Stimulated activated CD4-positive, alpha-beta T cell treated with anti-CD3 and anti-CD28 coated beads, Interleukin-15, amount 100 ng/mL, for 1 hour (primary cell): ENCODE measurements around the gene PYY.
"Not testable (repeated sequence)": the region's sequence is repeated elsewhere in the genome, so short reads cannot be mapped to it uniquely, and the experiment has no call there.

Experiments used
- DNase-seq, 2 donors: peaks; one replicate each; pipeline ENCODE4 v3.0.0-alpha.2; 2020; ENCODE audit warnings: low read depth in 1 of 2, low spot score in 1 of 2

Gene PYY

DNA sequence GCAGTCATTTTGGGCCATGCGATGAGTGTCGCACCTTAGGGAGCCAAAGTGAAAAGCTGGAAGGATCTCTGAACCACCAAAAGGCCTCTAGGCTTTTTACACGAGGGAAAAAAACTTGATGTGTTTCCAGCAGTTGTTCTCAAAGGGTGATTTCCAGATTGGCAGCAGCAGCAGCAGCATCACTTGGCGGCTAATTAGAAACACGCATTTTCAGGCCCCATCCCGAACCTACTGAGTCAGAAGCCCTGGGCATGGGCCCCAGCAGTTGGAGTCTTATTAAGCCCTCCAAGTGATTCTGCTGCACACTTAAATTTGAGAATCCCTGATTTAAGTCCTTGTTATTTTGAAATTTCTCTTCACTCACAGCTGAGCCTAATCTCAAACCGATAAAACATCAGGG, 25.3 kb upstream of the PYY start:
- no peak for DNase-seq

DNA sequence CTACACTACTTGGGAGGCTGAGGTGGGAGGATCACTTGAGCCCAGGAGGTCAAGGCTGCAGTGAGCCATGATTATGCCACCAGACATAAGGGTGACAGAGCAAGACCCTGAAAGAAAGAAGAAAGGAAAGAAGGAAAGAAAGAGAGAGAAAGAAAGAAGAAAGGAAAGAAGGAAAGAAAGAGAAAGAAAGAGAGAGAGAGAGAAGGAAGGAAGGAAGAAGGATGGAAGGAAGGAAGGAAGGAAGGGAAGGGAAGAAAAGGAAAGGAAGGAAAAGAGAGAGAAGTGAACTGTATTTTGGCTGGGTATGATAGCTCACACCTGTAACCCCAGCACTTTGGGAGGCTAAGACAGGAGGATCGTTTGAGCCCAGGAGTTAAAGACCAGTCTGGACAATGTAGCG, 24.3 kb upstream of the PYY start:
- no peak for DNase-seq

DNA sequence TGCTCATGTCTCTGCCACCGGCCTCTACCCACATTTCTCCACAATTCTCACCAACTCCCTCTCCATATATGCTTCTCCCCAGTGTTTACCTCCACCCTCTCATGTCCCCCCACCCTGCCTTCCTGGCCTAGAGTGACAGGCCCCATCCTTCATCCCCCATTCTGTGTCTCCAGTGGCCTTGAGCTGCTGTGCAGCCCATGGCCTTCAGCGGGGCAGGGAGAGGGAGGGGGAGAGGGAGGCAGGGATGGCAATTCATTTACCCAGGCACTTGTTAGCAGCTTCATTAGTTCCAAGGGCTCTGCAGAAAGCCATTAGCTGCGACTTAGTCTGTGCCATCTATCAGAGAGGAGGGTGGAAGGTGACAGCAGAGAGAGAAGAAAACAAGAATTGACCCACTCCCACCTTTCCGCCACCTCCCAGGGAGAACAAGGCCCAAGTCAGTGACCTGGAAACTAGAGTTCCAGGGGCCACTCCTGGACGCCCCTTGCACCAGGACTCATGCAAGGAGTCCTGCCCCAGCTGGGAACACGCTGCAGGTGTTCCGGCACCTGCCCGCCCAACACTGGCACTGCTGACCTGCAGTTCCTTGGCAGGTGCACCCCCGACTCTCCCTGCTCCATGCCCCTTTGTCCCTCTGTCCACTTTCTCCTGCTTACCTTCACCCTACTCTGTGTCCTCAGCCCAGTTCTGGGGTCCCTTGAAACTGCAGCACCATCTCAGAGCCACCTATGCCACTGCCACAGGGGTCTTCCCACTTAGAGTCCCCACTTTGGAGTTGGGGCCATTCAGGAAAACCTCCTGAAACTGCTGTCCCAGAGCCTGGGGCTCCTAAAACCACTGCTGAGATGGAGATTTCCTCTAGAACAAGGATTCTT, 23.5 kb upstream of the PYY start:
- DNase-seq: no peak

DNA sequence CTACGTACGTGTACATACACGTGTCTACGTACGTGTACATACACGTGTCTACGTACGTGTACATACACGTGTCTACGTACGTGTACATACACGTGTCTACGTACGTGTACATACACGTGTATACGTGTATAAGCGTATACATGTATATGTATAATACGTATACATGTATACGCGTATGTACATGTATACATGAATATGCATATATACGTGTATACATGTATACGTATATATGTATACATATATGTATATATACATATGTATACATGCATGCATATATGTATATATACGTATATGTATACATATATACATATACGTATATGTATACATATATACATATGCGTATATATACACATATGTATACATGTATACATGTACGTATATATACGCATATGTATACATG, 22.2 kb upstream of the PYY start:
- no peak for DNase-seq

DNA sequence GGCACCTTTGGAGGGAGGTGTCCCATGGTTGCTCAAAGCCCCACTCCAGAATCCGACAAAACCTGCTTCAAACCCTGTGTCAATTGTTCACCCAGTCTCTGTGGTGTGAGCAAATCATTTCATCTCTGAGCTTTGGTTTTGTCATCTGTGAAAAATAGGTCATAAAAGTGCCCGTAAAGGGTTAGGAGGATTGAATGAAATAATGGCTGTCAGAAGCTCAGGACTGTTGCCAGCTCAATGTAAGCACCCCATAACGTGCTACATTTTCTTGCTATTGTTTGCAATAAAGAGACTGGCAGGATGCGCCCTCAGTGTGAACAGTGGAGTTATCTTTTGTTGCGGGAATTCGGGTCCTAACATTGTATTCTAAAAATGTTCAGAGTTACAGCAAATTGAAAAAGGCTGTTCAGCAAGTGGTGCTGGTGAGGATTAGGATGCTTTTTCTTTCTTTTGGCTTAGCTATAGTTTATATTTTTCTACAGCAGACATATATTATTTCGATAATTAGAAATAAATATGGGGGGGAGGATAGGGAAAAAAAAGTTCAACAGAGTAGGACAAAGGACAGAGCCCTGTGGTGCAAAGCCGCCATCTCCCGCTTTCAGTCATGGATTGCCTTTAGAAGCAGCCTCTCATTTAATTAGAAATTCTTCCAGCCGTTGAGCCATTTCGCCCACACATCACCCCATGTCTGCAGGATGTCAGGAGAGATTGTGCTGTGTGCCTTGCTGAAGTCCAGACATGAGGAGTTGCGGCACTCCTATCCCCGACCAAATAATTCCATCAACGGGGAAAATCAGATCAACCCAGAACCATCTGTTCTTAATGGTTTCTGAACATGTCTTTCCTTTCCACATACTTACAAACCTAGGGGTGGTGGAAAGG, 20.9 kb upstream of the PYY start:
- no peak for DNase-seq

DNA sequence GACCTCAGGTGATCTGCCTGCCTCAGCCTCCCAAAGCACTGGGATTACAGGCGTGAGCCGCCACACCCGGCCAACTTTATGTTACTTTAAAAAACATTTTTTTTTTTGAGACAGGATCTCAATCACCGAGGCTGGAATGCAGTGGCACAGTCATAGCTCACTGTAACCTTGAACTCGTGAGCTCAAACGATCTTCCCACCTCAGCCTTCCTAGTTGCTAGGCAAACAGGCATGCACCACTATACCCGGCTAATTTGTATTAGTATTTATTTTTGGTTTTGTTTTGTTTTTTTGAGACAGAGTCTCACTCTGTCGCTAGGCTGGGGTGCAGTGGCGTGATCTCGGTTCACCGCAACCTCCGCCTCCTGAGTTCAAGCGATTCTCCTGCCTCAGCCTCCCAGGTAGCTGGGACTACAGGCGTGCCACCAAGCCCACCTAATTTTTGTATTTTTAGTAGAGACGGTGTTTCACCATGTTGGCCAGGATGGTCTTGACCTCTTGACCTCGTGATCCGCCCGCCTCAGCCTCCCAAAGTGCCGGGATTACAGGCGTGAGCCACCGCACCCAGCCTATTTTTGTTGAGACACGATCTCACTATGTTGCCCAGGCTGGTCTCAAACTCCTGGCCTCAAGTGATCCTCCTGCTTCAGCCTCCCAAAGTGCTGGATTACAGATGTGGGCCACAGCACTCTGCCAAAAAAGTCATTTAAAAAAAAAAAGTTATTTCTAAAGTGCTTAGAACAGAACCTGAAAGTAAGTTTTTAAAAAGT, 18.9 kb upstream of the PYY start:
- not testable (repeated sequence) for DNase-seq

DNA sequence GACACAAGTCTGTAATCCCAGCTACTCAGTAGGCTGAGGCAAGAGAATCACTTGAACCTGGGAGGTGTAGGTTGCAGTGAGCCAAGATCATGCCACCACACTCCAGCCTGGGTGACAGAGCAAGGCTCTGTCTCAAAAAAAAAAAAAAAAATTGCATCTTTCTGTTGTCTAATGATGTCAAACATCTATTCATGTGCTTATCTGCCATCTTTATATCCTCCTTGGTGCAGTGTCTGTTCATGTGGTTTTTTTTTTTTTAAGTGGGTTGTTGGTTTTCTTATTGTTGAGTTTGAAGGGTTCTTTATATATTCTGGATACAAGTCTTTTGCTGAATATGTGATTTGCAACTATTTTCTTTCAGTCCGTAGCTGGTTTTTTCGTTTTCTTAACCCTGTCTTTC, 17.7 kb upstream of the PYY start:
- not testable (repeated sequence) for DNase-seq

DNA sequence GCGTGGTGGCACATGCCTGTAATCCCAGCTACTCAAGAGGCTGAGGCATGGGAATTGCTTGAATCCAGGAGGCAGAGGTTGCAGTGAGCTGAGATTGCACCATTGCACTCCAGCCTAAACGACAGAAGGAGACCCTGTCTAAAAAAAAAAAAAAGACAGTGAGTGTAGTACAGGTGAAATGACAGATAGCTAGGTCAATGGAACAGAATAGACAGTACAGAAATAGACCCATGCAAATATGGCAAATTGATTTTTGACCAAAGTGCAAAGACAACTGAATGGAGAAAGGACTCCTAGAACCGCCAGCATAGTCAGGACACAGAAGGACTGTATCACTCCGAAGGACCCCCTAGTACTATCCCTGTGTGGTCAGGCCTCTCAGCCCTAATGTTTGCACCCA, 16.6 kb upstream of the PYY start:
- DNase-seq: no peak

DNA sequence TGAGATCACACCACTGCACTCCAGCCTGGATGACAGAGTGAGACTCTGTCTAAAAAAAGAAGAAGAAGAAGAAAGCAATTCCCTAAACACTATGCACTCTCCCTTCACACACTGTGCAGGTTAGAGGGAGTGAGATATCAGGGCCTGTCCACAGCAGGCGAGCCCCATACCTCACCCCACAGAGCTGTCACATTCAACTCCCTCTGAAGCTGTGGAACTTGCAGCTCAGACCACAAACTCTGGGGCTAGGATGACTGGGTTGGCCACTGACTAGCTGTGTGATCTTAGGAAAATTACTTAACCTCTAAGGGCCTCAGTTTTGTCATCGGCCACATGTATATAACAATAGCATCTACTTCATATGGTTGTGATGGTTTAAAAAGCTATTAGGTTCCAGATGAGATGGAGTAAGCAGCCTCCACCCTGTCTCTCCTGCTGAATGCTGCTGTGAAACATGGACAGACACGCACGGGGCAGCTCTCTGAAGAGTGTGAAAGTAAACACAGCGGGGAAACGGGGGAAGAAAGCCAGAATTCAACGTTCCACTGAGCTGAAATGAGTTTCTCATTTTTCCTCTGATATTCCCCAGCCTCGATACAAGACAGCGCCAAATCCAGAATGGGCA, 13.6 kb upstream of the PYY start:
- no peak for DNase-seq

DNA sequence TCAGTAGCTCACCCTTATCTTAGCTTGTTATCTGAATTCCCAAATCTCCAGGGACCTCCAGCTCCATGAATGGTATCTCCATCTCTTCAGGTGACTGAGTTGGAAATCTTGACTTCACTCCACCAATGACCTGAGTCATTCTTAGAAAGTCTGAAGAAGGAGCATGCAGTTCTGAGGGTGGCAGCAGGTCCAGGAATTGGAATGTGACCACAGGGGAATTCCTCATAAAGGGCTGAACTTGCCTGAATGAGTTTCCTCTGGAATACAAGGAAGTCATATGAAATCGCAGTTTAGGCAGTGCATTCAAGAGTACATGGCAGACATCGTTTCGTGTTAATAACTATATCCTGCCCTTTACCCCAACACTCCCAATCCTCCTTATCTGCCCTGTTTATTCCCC, 12.5 kb upstream of the PYY start:
- no peak for DNase-seq

DNA sequence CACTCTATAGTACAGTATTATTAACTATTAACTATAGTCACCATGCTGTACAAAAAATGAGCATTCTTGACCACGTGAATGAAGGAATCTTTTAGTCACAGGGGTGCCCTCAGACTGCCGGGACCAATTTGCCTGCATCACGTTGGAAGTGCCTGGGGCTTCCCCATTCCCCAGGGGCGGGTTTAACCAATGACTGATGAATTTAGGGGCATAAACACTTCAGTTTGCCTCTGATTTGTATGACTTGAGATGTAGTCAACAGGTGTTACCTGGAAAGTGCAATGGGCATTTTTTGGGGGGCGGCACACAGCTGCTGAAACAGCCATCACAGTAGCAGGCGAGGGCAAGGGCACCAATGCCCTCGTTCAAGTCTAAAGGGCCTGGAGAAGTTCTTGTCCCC, 8.7 kb upstream of the PYY start:
- no peak for DNase-seq

DNA sequence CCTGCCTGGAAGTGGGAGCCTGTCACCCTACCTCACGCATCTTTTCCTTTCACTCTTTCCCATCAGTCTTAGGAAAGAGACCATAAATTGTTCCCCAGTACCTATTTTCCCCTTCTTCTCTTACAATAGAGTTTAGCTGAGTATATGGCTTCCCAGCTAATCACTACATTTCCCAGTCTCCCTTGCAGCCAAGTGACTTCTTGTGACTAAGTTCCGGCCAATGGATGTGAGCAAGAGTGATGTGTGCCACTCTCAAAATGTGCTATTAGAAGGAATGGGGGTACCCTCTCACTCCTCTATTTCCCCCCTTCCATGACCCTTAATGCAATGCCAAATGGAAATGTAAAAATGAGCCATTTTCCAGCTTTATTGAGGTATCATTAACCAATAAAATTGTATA, 8.2 kb upstream of the PYY start:
- DNase-seq: no peak

DNA sequence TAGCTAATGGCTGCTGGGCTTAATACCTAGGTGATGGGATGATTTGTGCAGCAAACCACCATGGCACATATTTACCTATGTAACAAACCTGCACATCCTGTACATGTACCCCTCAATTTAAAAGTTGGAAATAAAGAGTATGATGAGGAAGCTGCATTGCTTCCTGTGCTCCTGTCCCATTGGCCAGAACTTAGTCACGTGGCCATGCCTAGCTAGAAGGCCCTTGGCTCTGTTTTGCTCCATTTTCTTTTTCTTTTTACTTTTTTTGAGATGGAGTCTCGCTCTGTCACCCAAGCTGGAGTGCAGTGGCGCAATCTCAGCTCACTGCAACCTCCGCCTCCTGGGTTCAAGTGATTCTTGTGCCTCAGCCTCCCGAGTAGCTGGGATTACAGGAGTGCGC, 7.6 kb upstream of the PYY start:
- not testable (repeated sequence) for DNase-seq

DNA sequence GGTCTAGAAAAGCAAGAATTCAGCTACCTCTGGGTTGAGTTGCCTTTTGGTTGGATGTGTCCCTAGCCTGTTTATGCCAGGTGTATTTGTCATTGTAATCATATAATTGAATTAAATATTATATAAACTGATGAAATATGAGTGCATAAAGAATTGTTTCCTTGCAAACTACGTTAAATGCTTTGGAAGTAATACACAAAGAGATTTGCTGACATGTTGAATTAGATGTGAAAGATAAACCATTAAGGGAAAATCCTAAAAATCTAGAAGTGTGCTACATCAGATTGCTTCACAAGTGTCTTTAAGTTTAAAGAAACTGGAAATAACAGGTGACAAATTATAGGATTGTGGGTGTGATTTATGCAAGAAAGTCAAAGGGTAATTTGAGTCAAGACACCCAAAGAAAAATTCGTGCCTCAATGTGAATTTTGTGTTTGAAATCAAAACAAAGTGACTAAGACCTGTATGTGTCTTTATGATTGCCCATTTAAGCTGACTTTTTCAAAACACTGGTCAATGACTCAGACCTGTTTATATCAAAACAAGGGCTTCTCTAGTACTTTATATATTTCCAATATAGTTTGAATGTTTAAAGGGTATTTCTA, 5.1 kb upstream of the PYY start:
- DNase-seq: no peak

DNA sequence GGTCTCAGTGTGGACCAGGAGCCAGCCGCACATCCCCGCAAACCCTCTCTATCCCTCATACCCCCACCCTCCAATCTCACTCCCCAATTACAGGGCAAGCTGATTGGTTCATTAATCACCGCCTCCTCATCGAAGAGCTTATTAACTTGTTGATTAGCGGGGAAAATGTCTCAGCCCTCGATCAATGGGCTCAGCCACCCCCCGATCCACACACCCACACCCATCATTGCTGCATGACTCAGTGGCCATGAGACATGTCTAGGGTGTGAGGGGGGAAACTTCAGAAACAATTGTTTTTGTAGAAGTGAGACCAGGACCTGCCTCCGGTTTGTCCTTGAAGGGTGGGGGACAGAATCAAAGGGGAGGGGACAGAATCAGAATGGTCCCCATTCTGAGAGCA, 2.5 kb upstream of the PYY start:
- no peak for DNase-seq

DNA sequence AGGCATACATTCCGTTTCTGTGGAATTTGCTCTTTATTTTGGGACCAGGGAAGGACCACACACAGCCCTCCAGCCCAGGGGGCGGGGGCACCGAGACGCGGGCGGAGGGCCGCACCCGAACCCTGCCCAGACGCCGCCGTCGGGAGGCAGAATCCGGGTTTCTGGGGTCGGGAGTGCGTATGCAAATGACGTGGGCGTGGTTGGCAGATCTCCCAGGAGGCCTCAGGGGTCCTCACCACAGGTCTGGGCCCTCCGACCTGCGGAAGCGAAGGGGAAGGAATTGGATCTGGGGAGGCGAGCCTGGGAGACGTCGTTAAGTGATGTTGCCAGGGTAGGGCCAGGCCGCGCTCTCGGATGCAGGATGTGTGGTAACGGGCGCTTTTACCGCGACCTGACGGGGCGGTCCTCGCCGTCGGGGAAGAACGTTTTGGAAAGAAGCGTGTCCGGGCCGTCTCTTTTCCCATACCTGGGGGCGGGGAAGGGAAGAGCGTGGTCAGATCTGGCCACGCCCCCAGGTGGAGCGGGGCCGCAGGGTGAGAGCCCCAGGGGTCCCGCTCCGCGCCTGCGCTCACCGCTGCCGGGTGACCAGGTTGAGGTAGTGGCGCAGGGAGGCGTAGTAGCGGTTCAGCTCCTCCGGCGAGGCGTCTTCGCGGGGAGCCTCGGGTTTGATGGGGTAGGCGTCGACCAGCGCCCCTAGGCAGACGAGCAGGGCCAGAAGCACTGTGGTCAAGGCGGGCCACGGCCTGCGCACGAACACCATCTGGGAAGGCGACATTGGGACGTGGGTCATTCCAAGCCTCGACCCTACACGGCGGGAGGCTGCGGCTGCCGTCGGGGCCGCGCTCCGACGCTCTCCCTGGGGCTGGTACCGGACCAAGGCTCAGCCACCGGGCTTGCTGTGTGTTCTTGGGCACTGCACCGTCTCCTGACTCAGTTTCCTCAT, 745 bp downstream of the PYY start:
- no peak for DNase-seq

DNA sequence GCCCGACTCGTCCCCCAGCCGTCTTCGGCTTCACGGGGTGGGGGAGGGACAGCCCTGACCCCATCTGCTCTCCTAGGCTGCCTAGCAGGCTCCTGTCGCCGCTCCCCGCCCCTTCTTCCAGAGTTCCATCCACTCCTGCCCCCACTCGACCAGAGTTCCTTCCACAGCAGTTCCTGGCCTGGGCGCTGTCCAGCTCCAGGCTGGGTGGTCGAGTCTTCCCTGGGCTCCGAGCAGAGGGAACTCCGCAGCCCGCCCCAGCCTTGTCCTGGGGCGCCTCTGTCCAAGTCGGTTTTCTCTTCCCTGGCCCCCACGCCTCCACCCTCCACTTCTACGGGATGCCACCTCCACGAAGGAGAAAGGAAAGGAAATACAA, 1.4 kb downstream of the PYY start:
- no peak for DNase-seq

DNA sequence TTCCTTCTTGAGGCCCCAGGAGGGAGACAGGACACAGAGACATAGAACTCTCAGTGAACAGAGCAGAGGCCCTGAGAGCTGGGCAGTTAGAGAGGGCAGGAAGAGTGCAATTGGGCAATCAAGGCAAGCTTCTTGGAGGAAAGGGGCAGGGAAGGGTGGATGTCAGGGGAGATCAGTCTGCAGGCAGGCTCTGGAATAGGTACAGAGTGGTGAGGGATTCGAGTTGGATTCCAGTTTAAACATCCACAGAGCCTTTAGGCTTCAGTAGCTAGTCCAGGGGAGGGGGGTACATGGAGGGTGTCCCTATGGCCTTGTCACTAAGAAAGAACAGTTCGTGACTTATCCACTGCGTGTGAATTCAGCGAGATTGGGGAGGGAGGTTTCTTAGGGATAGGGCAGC, 2.0 kb downstream of the PYY start:
- DNase-seq: no peak

DNA sequence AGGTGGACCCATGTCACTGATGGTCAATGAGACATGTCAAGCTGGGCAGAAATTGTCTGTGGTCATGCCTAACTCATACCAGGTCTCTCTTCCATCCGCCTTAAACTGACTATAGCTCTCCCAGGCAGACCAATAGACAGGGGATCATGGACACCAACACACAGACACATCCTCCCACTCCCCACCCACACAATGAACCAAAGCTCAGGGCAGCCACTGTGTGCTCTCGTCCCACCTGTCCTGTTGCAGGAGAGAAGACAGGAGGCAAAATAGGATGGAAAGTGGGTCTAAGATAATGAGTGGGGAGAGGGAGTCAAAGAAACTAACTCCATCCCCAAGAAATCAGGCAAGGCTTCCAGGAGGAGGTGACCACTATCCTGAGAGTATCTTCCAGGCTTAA, 3.2 kb downstream of the PYY start:
- no peak for DNase-seq

DNA sequence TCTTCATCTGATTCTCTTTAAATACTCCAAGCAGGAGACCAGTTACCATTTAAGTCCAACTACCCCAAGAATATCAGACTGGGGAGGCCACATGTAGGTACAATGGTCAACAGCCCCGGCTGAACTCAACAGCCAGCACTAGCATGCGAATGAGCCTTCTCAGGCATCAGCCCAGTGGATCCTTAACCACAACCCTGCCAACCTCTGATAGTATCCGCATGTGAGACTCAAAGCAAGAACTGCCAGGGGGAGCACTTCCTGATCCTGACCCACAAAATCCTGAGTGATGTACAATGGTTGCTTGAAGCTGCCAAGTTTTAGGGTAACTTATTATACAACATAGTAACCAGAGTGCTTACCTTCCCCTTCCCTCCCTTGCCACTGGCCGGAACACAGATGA, 4.0 kb downstream of the PYY start:
- DNase-seq: no peak
